ENCODE results near the gene RYR2.

GRCh38 chr1:237760951-237761350 is 719.0 kb downstream of the RYR2 start:
- no peak for TF ChIP-seq CTCF (IDR thresholded peaks at IDR 0.05)
- no peak for TF ChIP-seq POLR2A (IDR thresholded peaks at IDR 0.05)
